IPS-15b (cell line): Measurements from ENCODE around the gene SEMA4C.

Experiments used
- H3K27me3 ChIP-seq: one replicate; pipeline ENCODE4 v1.6.1; 2013; ENCODE audit warnings: low read length; ENCODE audit not compliant: control insufficient read depth, insufficient read depth
- H3K36me3 ChIP-seq: one replicate; pipeline ENCODE4 v1.6.1; 2013; ENCODE audit warnings: low read length; ENCODE audit not compliant: control insufficient read depth, insufficient read depth
- H3K4me1 ChIP-seq: one replicate; pipeline ENCODE4 v1.6.1; 2013; ENCODE audit warnings: mild to moderate bottlenecking, low read length; ENCODE audit not compliant: control insufficient read depth, insufficient read depth
- H3K4me3 ChIP-seq: one replicate; pipeline ENCODE4 v1.5.1; 2013; ENCODE audit warnings: low read depth, low read length
- H3K9ac ChIP-seq: one replicate; pipeline ENCODE4 v1.6.1; 2013; ENCODE audit warnings: low read depth, mild to moderate bottlenecking, low read length
- H3K9me3 ChIP-seq: one replicate; pipeline ENCODE4 v1.6.1; 2013; ENCODE audit warnings: mild to moderate bottlenecking, low read length; ENCODE audit not compliant: control insufficient read depth, insufficient read depth

The SEMA4C gene, protein sequence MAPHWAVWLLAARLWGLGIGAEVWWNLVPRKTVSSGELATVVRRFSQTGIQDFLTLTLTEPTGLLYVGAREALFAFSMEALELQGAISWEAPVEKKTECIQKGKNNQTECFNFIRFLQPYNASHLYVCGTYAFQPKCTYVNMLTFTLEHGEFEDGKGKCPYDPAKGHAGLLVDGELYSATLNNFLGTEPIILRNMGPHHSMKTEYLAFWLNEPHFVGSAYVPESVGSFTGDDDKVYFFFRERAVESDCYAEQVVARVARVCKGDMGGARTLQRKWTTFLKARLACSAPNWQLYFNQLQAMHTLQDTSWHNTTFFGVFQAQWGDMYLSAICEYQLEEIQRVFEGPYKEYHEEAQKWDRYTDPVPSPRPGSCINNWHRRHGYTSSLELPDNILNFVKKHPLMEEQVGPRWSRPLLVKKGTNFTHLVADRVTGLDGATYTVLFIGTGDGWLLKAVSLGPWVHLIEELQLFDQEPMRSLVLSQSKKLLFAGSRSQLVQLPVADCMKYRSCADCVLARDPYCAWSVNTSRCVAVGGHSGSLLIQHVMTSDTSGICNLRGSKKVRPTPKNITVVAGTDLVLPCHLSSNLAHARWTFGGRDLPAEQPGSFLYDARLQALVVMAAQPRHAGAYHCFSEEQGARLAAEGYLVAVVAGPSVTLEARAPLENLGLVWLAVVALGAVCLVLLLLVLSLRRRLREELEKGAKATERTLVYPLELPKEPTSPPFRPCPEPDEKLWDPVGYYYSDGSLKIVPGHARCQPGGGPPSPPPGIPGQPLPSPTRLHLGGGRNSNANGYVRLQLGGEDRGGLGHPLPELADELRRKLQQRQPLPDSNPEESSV

DNA sequence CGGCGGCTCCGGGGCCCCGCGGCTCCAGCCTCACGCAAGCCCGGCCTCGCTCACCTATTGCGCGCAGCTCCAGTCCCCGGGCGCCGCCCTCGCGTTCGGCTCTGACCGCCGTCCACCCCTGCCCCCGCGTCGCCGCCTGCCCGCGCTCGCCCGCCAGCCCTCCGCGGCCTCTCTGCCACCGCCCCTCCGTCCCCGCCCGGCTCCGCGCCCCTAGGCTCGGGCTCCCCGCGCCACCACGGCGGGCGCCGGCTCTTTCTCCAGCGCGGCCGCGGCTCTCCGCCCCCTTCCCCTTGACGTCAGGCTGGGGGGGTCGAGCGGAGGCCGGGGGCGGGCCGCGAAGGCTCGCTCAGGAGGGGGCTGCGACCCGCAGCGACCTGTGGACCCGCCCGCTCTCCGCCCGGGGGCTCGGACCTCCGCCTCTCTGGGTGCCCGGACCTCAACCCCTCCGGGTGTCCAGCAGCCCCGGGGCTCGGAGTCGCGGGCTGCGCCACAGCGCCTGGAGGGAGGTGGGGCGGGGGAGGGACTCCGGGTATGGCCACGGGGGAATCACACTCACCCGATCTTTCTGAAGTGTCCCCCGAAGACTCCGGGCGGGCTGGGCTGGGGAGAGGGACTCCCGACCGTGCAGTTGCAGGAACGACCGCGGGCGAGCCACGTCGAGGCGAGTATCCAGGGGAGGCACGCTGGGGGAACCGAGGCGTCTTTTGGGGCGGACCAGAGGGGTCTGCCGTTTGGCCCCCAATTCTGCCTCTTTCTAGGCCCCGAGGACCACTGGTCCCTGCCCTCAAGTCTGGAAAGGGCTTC, at the start of gene SEMA4C:
Gene SEMA4C (minus strand): TSS at position 259 of the 804 bp plus-strand sequence. CDS start 2,194 bp downstream, outside the sequence.
- peaks cover 22% of the 10 kb centered on the region for H3K36me3 ChIP-seq
- no peaks in the 10 kb centered on the region for H3K9me3 ChIP-seq
- peak within 1 kb of the TSS; percentile 67 for H3K4me3 ChIP-seq
- peak within 1 kb of the TSS; percentile 87 for H3K9ac ChIP-seq
- H3K4me1 ChIP-seq: peaks cover 22% of the 10 kb centered on the region
- peaks cover 3% of the 10 kb centered on the region for H3K27me3 ChIP-seq

DNA sequence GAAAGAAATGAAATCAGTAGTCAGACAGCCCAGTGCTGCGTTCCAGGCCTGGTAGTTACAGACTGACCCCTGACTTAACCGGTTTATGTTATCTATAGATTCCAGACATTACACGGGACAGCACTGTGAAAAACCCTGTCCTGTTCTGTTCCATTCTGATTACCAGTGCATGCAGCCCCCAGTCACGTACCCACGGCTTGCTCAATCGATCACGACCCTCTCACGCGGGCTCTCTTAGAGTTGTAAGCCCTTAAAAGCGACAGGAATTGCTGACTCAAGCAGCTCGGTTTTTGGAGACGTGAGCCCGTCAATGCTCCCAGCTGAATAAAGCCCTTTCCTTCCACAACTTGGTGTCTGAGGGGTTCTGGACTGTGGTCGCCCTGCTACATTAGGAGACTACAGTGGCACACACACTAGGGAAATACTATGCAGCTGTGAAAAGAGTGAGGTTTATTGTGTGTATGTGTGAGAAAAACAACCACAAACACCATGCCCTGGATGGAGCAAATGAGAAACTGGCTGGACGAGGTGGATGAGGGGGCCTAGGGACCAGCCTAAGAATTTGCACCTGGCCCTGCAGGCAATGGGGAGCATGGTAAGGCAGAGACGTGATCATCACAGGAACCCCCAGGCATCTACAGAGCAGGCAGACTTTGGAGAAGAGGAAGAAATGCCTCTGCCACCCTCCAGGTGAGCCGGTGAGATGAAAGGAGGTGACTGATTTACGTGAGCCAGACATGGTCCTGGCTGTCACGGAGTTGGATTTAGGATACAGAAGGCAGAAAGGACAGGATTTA, 49.1 kb upstream of the SEMA4C start:
- no peaks in the 10 kb centered on the region for H3K27me3 ChIP-seq

DNA sequence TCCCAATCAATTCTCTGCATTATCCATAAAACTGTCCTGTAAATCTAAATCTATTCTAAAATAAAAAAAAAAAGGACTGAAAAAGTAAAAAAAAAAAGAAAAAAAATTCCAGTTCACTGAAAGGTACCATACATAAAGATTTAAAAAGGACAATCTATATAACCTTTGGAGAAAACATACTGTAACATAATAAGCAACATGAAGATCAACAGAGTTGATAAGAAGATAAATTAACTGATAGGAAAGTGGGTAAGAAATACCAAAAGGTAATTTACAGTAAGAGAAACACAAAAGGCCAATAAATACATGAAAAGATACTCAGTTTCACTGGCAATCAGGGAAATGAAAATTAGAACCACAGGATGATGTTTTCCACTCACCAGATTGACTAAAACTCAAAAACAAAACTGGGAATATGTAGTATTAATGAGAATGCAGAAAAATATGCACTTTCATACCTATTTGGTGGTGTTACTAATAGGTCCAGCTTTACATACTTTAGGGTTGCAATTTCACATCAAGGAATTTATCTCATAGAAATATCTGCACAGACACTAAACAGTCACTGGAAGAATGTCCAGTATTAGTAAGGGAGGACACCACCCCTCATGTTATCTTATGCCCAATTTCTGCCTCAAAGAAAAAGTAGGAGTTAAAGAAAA, 48.3 kb upstream of the SEMA4C start:
- Histone ChIP-seq H3K36me3 (no peaks in the 10 kb centered on the region), H3K27me3 (no peaks in the 10 kb centered on the region), H3K9ac (no peak overlapping the region), H3K4me3 (no peak overlapping the region), H3K4me1 (peaks cover 10% of the 10 kb centered on the region), H3K9me3 (no peaks in the 10 kb centered on the region)

More for the DNA sequence above, 49.1 kb upstream of the SEMA4C start:
- no peak overlapping the region for H3K9ac ChIP-seq
- H3K4me3 ChIP-seq: no peak overlapping the region
- H3K36me3 ChIP-seq: no peaks in the 10 kb centered on the region
- H3K9me3 ChIP-seq: no peaks in the 10 kb centered on the region
- H3K4me1 ChIP-seq: peaks cover 10% of the 10 kb centered on the region

DNA sequence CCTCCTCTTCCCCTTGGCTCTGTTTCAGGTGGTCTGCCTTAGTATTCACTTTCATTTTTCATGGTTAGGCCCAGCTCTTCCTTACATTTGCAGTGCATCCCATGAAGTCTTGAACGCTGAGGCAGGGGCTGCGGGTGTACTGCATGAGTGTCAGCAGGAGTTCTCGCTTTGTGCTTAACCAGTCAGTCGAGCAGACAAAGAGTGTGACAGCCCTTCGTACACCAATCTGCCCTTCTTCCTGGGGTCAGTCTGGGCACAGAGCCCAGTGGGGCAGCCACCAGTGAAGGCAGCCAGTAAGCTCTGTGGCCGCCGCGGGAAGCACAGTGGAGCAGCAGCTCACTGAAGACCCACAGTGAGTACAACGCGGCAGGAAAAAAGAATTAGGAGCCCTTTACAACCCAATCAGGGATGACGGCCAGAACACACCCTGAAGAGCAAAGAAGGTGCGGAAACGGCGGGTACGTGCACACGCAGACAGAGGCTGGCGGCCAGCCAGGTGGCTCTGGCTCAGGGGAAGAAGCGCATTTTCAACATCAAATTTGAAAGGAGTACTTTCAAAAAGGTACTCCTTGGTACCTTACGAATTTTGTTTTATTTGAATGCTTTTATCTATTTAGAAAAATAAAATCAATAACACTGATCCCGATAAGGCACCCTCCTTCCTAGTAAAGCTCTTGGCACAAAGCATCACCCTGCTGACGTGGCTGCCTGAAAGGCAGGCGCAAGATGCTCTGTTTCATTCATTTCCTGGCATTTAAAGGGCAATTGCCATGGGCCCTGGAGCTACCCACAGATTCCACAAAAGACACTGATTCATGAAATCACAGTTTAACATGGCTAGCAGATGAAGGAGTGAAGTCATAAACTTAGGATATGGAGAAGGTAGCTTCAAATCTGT, 47.0 kb upstream of the SEMA4C start:
- H3K4me1 ChIP-seq: peaks cover 12% of the 10 kb centered on the region
- no peak overlapping the region for H3K9ac ChIP-seq
- no peaks in the 10 kb centered on the region for H3K9me3 ChIP-seq
- H3K27me3 ChIP-seq: no peaks in the 10 kb centered on the region
- no peaks in the 10 kb centered on the region for H3K36me3 ChIP-seq
- no peak overlapping the region for H3K4me3 ChIP-seq

DNA sequence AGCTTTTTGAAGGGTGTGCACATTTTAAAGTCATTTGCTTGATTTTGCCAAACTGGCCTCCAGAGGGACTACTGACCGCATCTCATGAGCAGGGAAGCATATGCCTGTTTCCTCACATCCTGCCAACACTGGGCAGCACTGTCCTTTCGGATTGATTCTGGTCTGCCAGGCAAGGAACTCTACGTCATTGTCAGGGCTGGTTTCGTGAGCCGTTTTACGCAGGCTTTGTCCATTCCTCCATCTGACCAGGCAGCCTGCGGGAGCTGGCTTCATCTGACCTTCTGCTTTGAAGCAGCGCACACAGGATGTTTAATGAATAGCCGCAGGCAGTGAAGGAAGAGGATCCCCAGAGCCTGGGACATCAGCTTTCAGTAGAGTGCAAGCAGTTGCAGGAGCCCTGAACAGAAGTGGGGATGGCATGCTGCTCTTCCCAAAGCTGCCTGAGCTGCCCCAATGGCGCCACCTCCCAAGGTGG, 46.3 kb upstream of the SEMA4C start:
- Histone ChIP-seq H3K4me1 (peaks cover 10% of the 10 kb centered on the region), H3K27me3 (no peaks in the 10 kb centered on the region), H3K9me3 (no peaks in the 10 kb centered on the region), H3K9ac (no peak overlapping the region), H3K36me3 (no peaks in the 10 kb centered on the region), H3K4me3 (no peak overlapping the region)

DNA sequence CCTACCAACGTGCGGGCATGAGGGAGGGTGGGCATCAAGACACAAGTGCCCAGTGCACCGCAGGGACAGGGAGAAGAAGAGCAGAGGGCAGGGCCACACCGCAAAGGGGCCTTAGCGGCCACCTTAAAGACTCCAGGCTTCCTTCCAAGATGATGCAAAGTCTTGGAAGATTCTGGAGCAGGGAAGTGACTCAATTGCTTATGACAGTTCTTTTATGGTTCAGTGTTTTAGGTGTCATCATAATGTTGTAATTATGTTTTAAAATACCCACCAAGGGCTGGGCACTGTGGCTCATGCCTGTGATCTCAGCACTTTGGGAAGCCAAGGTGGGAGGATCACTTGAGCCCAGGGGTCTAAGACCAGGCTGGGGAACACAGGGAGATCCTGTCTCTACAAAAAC, 44.5 kb upstream of the SEMA4C start:
- Histone ChIP-seq H3K27me3 (no peaks in the 10 kb centered on the region), H3K4me1 (peaks cover 4% of the 10 kb centered on the region), H3K4me3 (no peak overlapping the region), H3K9me3 (no peaks in the 10 kb centered on the region), H3K9ac (no peak overlapping the region), H3K36me3 (no peaks in the 10 kb centered on the region)

DNA sequence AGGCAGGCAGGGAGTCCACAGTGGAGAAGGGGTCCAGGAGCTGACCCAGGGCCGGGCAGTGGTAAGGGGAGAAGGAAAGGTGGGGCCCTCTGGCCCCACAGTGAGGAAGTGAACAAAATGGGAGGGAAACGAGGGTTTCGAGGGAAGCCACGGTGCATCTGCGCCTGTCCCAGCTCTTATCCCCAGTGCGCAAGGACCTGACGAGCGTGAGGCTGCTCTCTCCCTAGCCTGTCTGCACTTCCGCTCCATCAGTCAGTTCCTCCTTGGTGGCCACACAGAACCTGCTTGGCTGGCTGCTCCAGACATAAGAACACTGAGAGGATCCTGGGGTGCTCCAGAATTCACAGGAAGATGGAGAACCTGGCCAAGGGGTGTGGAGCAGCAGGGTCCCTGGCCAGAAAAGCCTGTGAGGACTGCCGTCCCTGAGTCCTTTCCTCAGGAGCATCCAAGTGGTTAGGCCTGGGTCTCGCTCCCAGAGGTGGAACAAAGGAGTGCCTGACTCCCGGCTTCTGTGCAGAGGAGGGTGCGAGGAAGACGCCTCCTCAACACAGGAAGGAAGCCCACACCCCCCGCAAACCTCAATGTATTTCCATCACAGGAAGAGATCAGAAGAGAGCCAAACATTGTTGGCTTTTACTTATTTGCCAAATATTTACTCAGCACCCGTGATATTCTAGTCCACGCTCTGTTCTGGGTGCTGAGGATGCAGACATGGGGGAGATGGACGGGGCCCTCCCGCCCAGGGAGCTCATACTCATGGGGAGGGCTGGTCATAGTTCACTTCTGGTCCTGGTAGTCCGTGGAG, 43.7 kb upstream of the SEMA4C start:
- peaks cover 4% of the 10 kb centered on the region for H3K4me1 ChIP-seq
- H3K9me3 ChIP-seq: no peaks in the 10 kb centered on the region

DNA sequence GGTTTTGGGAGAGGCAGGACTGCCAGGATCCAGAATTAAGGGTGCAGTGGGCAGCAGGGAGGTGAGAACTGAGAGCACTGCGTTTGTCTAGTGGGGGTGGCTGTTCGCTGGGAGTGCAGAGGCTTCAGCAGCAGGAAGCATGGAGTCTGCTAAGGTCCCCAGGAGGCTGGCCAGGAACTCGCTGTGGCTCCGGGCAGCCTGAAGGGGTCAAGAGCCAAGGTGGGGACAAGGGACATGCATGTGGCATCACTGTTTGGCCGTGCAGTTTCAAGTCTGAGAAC, 43.2 kb upstream of the SEMA4C start:
- peaks cover 4% of the 10 kb centered on the region for H3K4me1 ChIP-seq
- no peaks in the 10 kb centered on the region for H3K27me3 ChIP-seq
- no peak overlapping the region for H3K4me3 ChIP-seq
- no peak overlapping the region for H3K9ac ChIP-seq
- no peaks in the 10 kb centered on the region for H3K9me3 ChIP-seq
- H3K36me3 ChIP-seq: no peaks in the 10 kb centered on the region

More for the DNA sequence above, 43.7 kb upstream of the SEMA4C start:
- Histone ChIP-seq H3K36me3 (no peaks in the 10 kb centered on the region), H3K27me3 (no peaks in the 10 kb centered on the region), H3K9ac (no peak overlapping the region), H3K4me3 (no peak overlapping the region)

DNA sequence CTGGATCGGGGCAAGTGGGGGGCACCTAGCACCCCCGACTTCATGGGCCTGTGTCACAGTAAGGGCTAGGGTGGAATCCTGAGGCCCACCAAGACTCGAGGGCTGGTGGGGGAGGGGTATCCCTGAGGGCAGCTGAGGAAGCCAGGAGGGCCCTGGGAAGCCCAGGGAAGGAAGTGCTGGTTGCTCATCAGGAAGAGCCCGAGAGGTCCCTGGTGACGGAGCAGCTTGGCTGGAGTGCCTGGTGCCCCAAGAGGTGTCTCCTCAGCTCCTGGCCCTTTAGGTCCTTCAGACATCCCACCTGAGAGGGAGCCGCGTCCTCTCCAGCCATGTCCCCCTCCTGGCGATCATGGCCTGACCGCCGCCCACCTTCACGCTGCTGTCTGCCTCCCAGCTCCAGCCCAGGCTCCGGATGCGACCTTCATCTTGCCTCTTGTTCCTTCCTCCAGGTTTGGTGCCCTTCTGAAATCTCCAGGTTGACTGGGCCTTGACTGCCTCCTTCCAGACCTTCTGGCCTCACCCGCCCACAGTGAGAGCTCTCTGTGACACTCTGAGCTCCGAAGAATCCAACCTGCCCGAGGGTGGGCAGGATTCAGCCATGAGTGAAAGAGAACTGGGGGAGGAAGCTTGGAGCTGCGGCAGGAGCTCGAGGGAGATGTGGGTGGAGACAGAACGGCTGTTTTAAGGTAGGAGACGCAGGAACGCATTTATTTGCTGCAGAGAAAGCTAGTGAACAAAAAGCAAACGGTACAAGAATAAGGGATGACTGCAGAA, 42.7 kb upstream of the SEMA4C start:
- no peak overlapping the region for H3K4me3 ChIP-seq
- peaks cover 4% of the 10 kb centered on the region for H3K4me1 ChIP-seq
- H3K9me3 ChIP-seq: no peaks in the 10 kb centered on the region
- no peaks in the 10 kb centered on the region for H3K36me3 ChIP-seq
- H3K27me3 ChIP-seq: no peaks in the 10 kb centered on the region
- H3K9ac ChIP-seq: no peak overlapping the region
